Measurements from ENCODE around the gene GH1. TPM values are rescaled to one million over a fixed set of nuclear protein-coding genes. Genes with fewer than 3 reads are reported as not detected.

The GH1 gene
- polyA plus RNA-seq, 1 of the 3 experiments (the other 2 are of a cell fraction): not detected

- DNase-seq: no peak
- H3K9me2 ChIP-seq: no peaks in the 10 kb centered on the region
- POLR2A ChIA-PET: no interaction called here
- H3K4me2 ChIP-seq: no peak overlapping the region
- no peaks in the 10 kb centered on the region for H3K36me3 ChIP-seq (replicated peaks in 1 of 2; ENCODE audit: control insufficient read depth in 1 of 2, insufficient read depth in 2 of 2, low read length in 1 of 2)
- peaks cover 0 to 13% of the 10 kb centered on the region in 2 experiments; a peak in 1 of 4 replicates for H3K4me1 ChIP-seq (ENCODE audit: control insufficient read depth in 1 of 2, insufficient read depth in 2 of 2, low read depth in 1 of 2, low read length in 1 of 2)
- no peaks in the 10 kb centered on the region for H4K20me1 ChIP-seq (ENCODE audit: insufficient read depth)
- H3K9ac ChIP-seq: no peak overlapping the region
- no peaks in the 10 kb centered on the region for H3K79me2 ChIP-seq (ENCODE audit: insufficient read depth)
- no peaks in the 10 kb centered on the region for H3K9me3 ChIP-seq
- peaks cover 6% of the 10 kb centered on the region; the same call in 1 of the 2 replicates for H3K27me3 ChIP-seq (ENCODE audit: insufficient read depth)
- 70% methylated on average over 28 of the region's 29 CpGs for WGBS (ENCODE audit: low lambda C conversion rate)
- H3K4me3 ChIP-seq (ENCODE audit: low read depth in 2 of 2, low read length in 1 of 2): no peak overlapping the region
- H3F3A ChIP-seq (replicated peaks; ENCODE audit: insufficient read depth): no peaks in the 10 kb centered on the region
- CTCF ChIA-PET: interaction anchor here (0.7 to 6.8 kb wide), 21 partner anchors 9 to 355 kb away, joined by 3 to 63 read pairs (median 6); partner anchors contain the start of genes CSHL1 and GH1
- TF ChIP-seq RAD21 (IDR thresholded peaks at IDR 0.05; ENCODE audit: low read length) (peak; percentile 30; the same call in 1 of the 2 replicates), CTCF (IDR thresholded peaks at IDR 0.05) (peak; percentile 48), ELF1 (IDR thresholded peaks at IDR 0.05) (no peak), SMC3 (IDR thresholded peaks at IDR 0.05; ENCODE audit: low read depth, low read length) (peak; percentile 32; the same call in 1 of the 2 replicates), TCF12 (IDR thresholded peaks at IDR 0.05) (no peak), FOXM1 (IDR thresholded peaks at IDR 0.05; ENCODE audit: low read depth) (no peak)
- H3K27ac ChIP-seq (ENCODE audit: low read depth in 2 of 2, low read length in 1 of 2): no peak overlapping the region
- H2AFZ ChIP-seq (ENCODE audit: low read depth): no peak overlapping the region
These were observed 32.6 kb upstream of the GH1 start for GRCh38 chr17:63950940-63951907.

- Histone ChIP-seq H4K20me1 (ENCODE audit: insufficient read depth) (no peaks in the 10 kb centered on the region), H2AFZ (ENCODE audit: low read depth) (no peak overlapping the region), H3K27ac (ENCODE audit: low read depth in 2 of 2, low read length in 1 of 2) (no peak overlapping the region), H3K79me2 (ENCODE audit: insufficient read depth) (no peaks in the 10 kb centered on the region), H3K36me3 (replicated peaks in 1 of 2; ENCODE audit: control insufficient read depth in 1 of 2, insufficient read depth in 2 of 2, low read length in 1 of 2) (no peaks in the 10 kb centered on the region), H3K4me2 (no peak overlapping the region), H3K9ac (no peak overlapping the region), H3K9me2 (no peaks in the 10 kb centered on the region), H3K4me1 (ENCODE audit: control insufficient read depth in 1 of 2, insufficient read depth in 2 of 2, low read depth in 1 of 2, low read length in 1 of 2) (peaks cover 0 to 10% of the 10 kb centered on the region in 2 experiments; a peak in 1 of 4 replicates), H3K9me3 (no peaks in the 10 kb centered on the region), H3K27me3 (ENCODE audit: insufficient read depth) (peaks cover 6% of the 10 kb centered on the region; the same call in 1 of the 2 replicates), H3F3A (replicated peaks; ENCODE audit: insufficient read depth) (no peaks in the 10 kb centered on the region), H3K4me3 (ENCODE audit: low read depth in 2 of 2, low read length in 1 of 2) (no peak overlapping the region)
- ChIA-PET CTCF (interaction anchor here (0.8 to 6.8 kb wide), 12 partner anchors 10 to 184 kb away, joined by 3 to 63 read pairs (median 7); partner anchors contain the start of genes CSHL1 and GH1), POLR2A (no interaction called here)
- no peak for TF ChIP-seq CTCF (IDR thresholded peaks at IDR 0.05)
- no peak for DNase-seq
- WGBS (ENCODE audit: low lambda C conversion rate): 69% methylated on average over 18 of the region's 18 CpGs
These were observed 31.1 kb upstream of the GH1 start for GRCh38 chr17:63949576-63950250.

All from SK-N-SH (cell line).